IMR-90 (cell line): Measurements from ENCODE around the gene NOTCH2. TPM values are rescaled to one million over a fixed set of nuclear protein-coding genes. Genes with fewer than 3 reads are reported as not detected.

Experiments used
- ATAC-seq: fragments of 200-7000 bp; cut with Tn5 transposase; 2 replicates; pipeline ENCODE4 v1.9.1; 2020; ENCODE audit warnings: low read depth, mild to moderate bottlenecking, moderate library complexity
- BruUV-seq: library from RNA; stranded (reverse); fragments of 400-500 nt; replicated peaks from 2 replicates; lab custom pipeline; 2021; lab: Mats Ljungman, UMichigan
- CTCF ChIA-PET: fragments of 300-600 bp; formaldehyde crosslinking; extraction: SDS; loops from one replicate; lab custom pipeline; 2021; ENCODE audit warnings: antibody characterized with exemption; lab: Yijun Ruan, JAX
- POLR2A ChIA-PET: fragments of 300-600 bp; sonication (Branson Sonifier 250); formaldehyde crosslinking; loops from one replicate; lab custom pipeline; 2022; ENCODE audit warnings: antibody characterized with exemption; ENCODE audit not compliant: unreplicated experiment; lab: Charles Lee
- DNase-seq: peaks from one replicate; pipeline ENCODE4 v3.0.0; 2013
- H2AFZ ChIP-seq: replicated peaks from 2 replicates; pipeline ENCODE3; 2013; ENCODE audit warnings: low read length, mild to moderate bottlenecking; ENCODE audit not compliant: poor library complexity
- H2AK5ac ChIP-seq: 2 replicates; pipeline ENCODE4 v1.6.1; 2013; ENCODE audit warnings: low read depth, low read length, inconsistent platforms
- H2AK9ac ChIP-seq: replicated peaks from 2 replicates; pipeline ENCODE3; 2013; ENCODE audit warnings: mild to moderate bottlenecking, low read depth, low read length, moderate library complexity; ENCODE audit not compliant: poor library complexity
- H2BK120ac ChIP-seq: 2 replicates; pipeline ENCODE4 v1.6.1; 2013; ENCODE audit warnings: low read depth, low read length, inconsistent platforms
- H2BK15ac ChIP-seq: 3 replicates; pipeline ENCODE4 v1.6.1; 2013; ENCODE audit warnings: low read depth, low read length, inconsistent platforms
- H2BK20ac ChIP-seq: 2 replicates; pipeline ENCODE4 v1.6.1; 2013; ENCODE audit warnings: low read depth, mild to moderate bottlenecking, inconsistent platforms, low read length, moderate library complexity
- H2BK5ac ChIP-seq: 2 replicates; pipeline ENCODE4 v1.6.1; 2013; ENCODE audit warnings: mild to moderate bottlenecking, low read depth, low read length, inconsistent platforms; ENCODE audit not compliant: poor library complexity, severe bottlenecking
- H3K14ac ChIP-seq: replicated peaks from 2 replicates; pipeline ENCODE4 v1.6.1; 2013; ENCODE audit warnings: low read depth, low read length, inconsistent platforms
- H3K18ac ChIP-seq: 2 replicates; pipeline ENCODE4 v1.6.1; 2013; ENCODE audit warnings: low read depth, low read length, control low read depth
- H3K23ac ChIP-seq: 2 replicates; pipeline ENCODE4 v1.6.1; 2013; ENCODE audit warnings: low read depth, low read length, inconsistent platforms
- H3K27ac ChIP-seq: 2 replicates; pipeline ENCODE4 v1.5.1; 2013; ENCODE audit warnings: mild to moderate bottlenecking, control low read depth, low read length; ENCODE audit not compliant: insufficient read depth
- H3K27me3 ChIP-seq: 2 replicates; pipeline ENCODE4 v1.6.1; 2013; ENCODE audit warnings: low read length; ENCODE audit not compliant: control insufficient read depth, insufficient read depth
- H3K36me3 ChIP-seq: 2 replicates; pipeline ENCODE4 v1.6.1; 2013; ENCODE audit warnings: low read length, mixed read lengths; ENCODE audit not compliant: control insufficient read depth, insufficient read depth
- H3K4ac ChIP-seq: 2 replicates; pipeline ENCODE4 v1.6.1; 2013; ENCODE audit warnings: low read depth, low read length, inconsistent platforms
- H3K4me1 ChIP-seq: 2 replicates; pipeline ENCODE4 v1.6.1; 2013; ENCODE audit warnings: low read length, mixed read lengths; ENCODE audit not compliant: control insufficient read depth, insufficient read depth
- H3K4me2 ChIP-seq: 2 replicates; pipeline ENCODE4 v1.6.1; 2013; ENCODE audit warnings: low read depth, mild to moderate bottlenecking, control low read depth, low read length, moderate library complexity
- H3K4me3 ChIP-seq: 2 replicates; pipeline ENCODE4 v1.5.1; 2013; ENCODE audit warnings: low read depth, mild to moderate bottlenecking, control low read depth, low read length, moderate library complexity; ENCODE audit not compliant: insufficient read depth
- H3K56ac ChIP-seq: 2 replicates; pipeline ENCODE4 v1.6.1; 2013; ENCODE audit warnings: low read length, inconsistent platforms; ENCODE audit not compliant: insufficient read depth; ENCODE audit errors: extremely low read depth
- H3K79me1 ChIP-seq, 2 experiments: 2 replicates each; pipeline ENCODE4 v1.6.1; 2013; ENCODE audit warnings: low read length in 2 of 2, inconsistent platforms in 1 of 2, low read depth in 1 of 2
- H3K9ac ChIP-seq: 2 replicates; pipeline ENCODE4 v1.6.1; 2013; ENCODE audit warnings: low read depth, low read length, control low read depth
- H3K9me1 ChIP-seq: 2 replicates; pipeline ENCODE4 v1.6.1; 2013; ENCODE audit warnings: low read length, inconsistent platforms; ENCODE audit not compliant: insufficient read depth
- H3K9me3 ChIP-seq: 2 replicates; pipeline ENCODE4 v1.6.1; 2013; ENCODE audit warnings: low read length; ENCODE audit not compliant: control insufficient read depth, insufficient read depth
- H4K20me1 ChIP-seq: 2 replicates; pipeline ENCODE4 v1.6.1; 2013; ENCODE audit warnings: low read length, inconsistent platforms; ENCODE audit not compliant: insufficient read depth
- H4K5ac ChIP-seq: 2 replicates; pipeline ENCODE4 v1.6.1; 2013; ENCODE audit warnings: mild to moderate bottlenecking, low read depth, low read length, control low read depth
- H4K8ac ChIP-seq, 2 experiments: 2 replicates each; pipeline ENCODE4 v1.6.1; 2013; ENCODE audit warnings: low read depth in 2 of 2, low read length in 2 of 2, control low read depth in 1 of 2, inconsistent platforms in 1 of 2
- H4K91ac ChIP-seq: 2 replicates; pipeline ENCODE4 v1.6.1; 2013; ENCODE audit warnings: low read depth, low read length, inconsistent platforms; ENCODE audit not compliant: insufficient read depth
- BHLHE40 ChIP-seq: fragments of 150-350 bp; IDR thresholded peaks from 2 replicates; pipeline ENCODE4 v1.6.1; 2016; ENCODE audit warnings: mild to moderate bottlenecking, low read depth, low read length
- CEBPB ChIP-seq: IDR thresholded peaks from 2 replicates; pipeline ENCODE4 v1.6.1; 2012; ENCODE audit warnings: low read depth, low read length, improper control_type of control experiment
- CHD1 ChIP-seq: IDR thresholded peaks from 2 replicates; pipeline ENCODE4 v1.6.1; 2012; ENCODE audit warnings: low read depth, low read length, improper control_type of control experiment
- CTCF ChIP-seq: conservative IDR thresholded peaks from 2 replicates; pipeline ENCODE4 v1.5.1; 2012; ENCODE audit warnings: mild to moderate bottlenecking, low read depth, low read length, improper control_type of control experiment
- FOS ChIP-seq: fragments of 150-350 bp; IDR thresholded peaks from 2 replicates; pipeline ENCODE4 v1.6.1; 2016; ENCODE audit warnings: low read depth, low read length
- MAFK ChIP-seq: IDR thresholded peaks from 2 replicates; pipeline ENCODE4 v1.6.1; 2012; ENCODE audit warnings: low read depth, low read length, improper control_type of control experiment
- MAZ ChIP-seq: IDR thresholded peaks from 2 replicates; pipeline ENCODE4 v1.6.1; 2012; ENCODE audit warnings: low read depth, mild to moderate bottlenecking, low read length, improper control_type of control experiment, moderate library complexity, borderline replicate concordance
- MXI1 ChIP-seq: IDR thresholded peaks from 2 replicates; pipeline ENCODE4 v1.6.1; 2012; ENCODE audit warnings: low read depth, mild to moderate bottlenecking, low read length, moderate library complexity, borderline replicate concordance
- NFE2L2 ChIP-seq: fragments of 150-350 bp; IDR thresholded peaks from 2 replicates; pipeline ENCODE4 v1.6.1; 2016; ENCODE audit warnings: low read depth, mild to moderate bottlenecking, low read length
- POLR2A ChIP-seq: IDR thresholded peaks from 2 replicates; pipeline ENCODE4 v1.6.1; 2012; ENCODE audit warnings: mild to moderate bottlenecking, low read depth, low read length
- RAD21 ChIP-seq: IDR thresholded peaks from 2 replicates; pipeline ENCODE4 v1.6.1; 2012; ENCODE audit warnings: low read length, improper control_type of control experiment
- RCOR1 ChIP-seq: IDR thresholded peaks from 2 replicates; pipeline ENCODE4 v1.6.1; 2012; ENCODE audit warnings: mild to moderate bottlenecking, low read length, improper control_type of control experiment; ENCODE audit not compliant: insufficient replicate concordance
- SMC3 ChIP-seq: fragments of 150-350 bp; IDR thresholded peaks from 2 replicates; pipeline ENCODE4 v1.6.1; 2016; ENCODE audit warnings: low read depth, mild to moderate bottlenecking, antibody characterized with exemption, low read length, moderate library complexity
- WGBS, 2 experiments: methylation state at CpG; one replicate each; pipeline versions ENCODE4 v1.1.5 to v1.1.7; 2013; ENCODE audit warnings: missing lambda C conversion rate in 2 of 2; ENCODE audit not compliant: insufficient read length in 1 of 2; ENCODE audit errors: extremely low coverage in 2 of 2; 5-methylcytosine and 5-hydroxymethylcytosine counted together
- dilution Hi-C: fragments of 300-500 bp; cut with HindIII; formaldehyde crosslinking; loops from one replicate; pipeline ENCODE4 v1.14.3; 2018; ENCODE audit warnings: low sequenced_read_pairs; ENCODE audit not compliant: unreplicated experiment
- in situ Hi-C: fragments of 300-500 bp; cut with MboI; formaldehyde crosslinking; loops from 3 replicates; pipeline ENCODE4 v1.14.3; 2019; ENCODE audit warnings: low sequenced_read_pairs, inconsistent platforms, mixed read lengths
- intact Hi-C: fragments of 100-400 bp; cut with micrococcal nuclease; formaldehyde crosslinking; loops from 2 replicates; pipeline ENCODE4 v1.10.0; 2022
- polyA plus RNA-seq, 3 experiments: library from polyadenylated mRNA; depleted of rRNA; stranded (reverse); fragments of >200 nt; gene quantifications; 2 replicates each; pipeline ENCODE4 v1.2.3, GENCODE V29; 2012; ENCODE audit warnings: low replicate concordance in 1 of 3
- total RNA-seq: library from RNA; depleted of rRNA; stranded (reverse); fragments of >200 nt; gene quantifications from 2 replicates; pipeline ENCODE4 v1.2.3, GENCODE V29; 2012
- TF ChIP-seq, protein P1 (sequence below): fragments of 150-350 bp; IDR thresholded peaks from 2 replicates; pipeline ENCODE4 v1.6.1; 2017; ENCODE audit warnings: mild to moderate bottlenecking, antibody characterized with exemption, low read length, low read depth
- TF ChIP-seq, protein P2 (sequence below): fragments of 150-350 bp; IDR thresholded peaks from 2 replicates; pipeline ENCODE4 v1.6.1; 2016; ENCODE audit warnings: low read depth, mild to moderate bottlenecking, low read length, moderate library complexity, borderline replicate concordance

The NOTCH2 gene
- total and polyA plus RNA-seq, 2 of the 4 experiments (the other 2 are of a cell fraction): 40.4 to 131 TPM

DNA sequence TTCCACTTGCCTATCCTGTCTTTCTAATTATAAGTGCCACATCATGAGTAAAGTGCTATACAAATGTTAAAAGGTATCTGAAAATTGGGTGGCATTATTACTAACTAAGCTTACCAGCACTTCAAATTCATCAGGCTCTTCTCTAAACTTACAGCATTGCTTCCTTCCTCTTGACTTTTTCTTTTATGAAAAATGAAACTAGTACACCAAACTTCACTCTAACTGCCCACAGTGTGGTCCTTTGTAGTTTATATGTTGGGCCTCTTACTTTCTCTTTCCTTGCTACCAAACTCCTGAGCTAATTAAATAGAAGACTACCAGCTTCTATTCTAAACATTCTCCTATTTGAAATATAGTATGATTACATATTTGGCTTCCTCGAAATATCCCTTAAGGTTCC is 81.8 kb downstream of the NOTCH2 start:
- Histone ChIP-seq H3K36me3 (peaks cover 8% of the 10 kb centered on the region), H3K14ac (peak overlapping the region; percentile 95; the same call in 1 of the 2 replicates)
- BruUV-seq: no TSS peak
- TF ChIP-seq BHLHE40: no peak
- TF ChIP-seq, protein P1, sequence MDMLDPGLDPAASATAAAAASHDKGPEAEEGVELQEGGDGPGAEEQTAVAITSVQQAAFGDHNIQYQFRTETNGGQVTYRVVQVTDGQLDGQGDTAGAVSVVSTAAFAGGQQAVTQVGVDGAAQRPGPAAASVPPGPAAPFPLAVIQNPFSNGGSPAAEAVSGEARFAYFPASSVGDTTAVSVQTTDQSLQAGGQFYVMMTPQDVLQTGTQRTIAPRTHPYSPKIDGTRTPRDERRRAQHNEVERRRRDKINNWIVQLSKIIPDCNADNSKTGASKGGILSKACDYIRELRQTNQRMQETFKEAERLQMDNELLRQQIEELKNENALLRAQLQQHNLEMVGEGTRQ: no peak
- no peak for TF ChIP-seq RCOR1
- TF ChIP-seq CEBPB: no peak
- no peak for TF ChIP-seq CTCF
- TF ChIP-seq RAD21: no peak
- TF ChIP-seq, protein P2, sequence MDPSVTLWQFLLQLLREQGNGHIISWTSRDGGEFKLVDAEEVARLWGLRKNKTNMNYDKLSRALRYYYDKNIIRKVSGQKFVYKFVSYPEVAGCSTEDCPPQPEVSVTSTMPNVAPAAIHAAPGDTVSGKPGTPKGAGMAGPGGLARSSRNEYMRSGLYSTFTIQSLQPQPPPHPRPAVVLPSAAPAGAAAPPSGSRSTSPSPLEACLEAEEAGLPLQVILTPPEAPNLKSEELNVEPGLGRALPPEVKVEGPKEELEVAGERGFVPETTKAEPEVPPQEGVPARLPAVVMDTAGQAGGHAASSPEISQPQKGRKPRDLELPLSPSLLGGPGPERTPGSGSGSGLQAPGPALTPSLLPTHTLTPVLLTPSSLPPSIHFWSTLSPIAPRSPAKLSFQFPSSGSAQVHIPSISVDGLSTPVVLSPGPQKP: no peak
- TF ChIP-seq SMC3: no peak
- TF ChIP-seq POLR2A: no peak
- no peak for TF ChIP-seq MAZ
- no peak for TF ChIP-seq NFE2L2
- TF ChIP-seq CHD1: no peak
- TF ChIP-seq MXI1: no peak
- TF ChIP-seq FOS: no peak
- TF ChIP-seq MAFK: no peak

More for the DNA sequence above, 81.8 kb downstream of the NOTCH2 start:
- Histone ChIP-seq H3K27ac (0 out of 2 replicates have a peak overlapping the region, but pooled peaks have one; percentile 44), H2BK15ac (peak overlapping the region; percentile 89; the same call in 1 of the 3 replicates), H3K4ac (peak overlapping the region; percentile 84; the same call in 1 of the 2 replicates), H3K9ac (no peak overlapping the region; the same call in 1 of the 2 replicates), H3K79me1 (peaks cover 22 to 36% of the 10 kb centered on the region in 2 experiments), H2AFZ (no peak overlapping the region), H2BK20ac (peak overlapping the region; percentile 12; the same call in 1 of the 2 replicates), H3K9me1 (peaks cover 7% of the 10 kb centered on the region), H4K20me1 (peaks cover 8% of the 10 kb centered on the region; the same call in 1 of the 2 replicates), H3K23ac (peak overlapping the region; percentile 76; the same call in 1 of the 2 replicates), H3K4me3 (no peak overlapping the region), H3K27me3 (no peaks in the 10 kb centered on the region), H4K8ac (peak overlapping the region in 1 of 2 experiments; percentile 72; a peak in 1 of 4 replicates), H3K9me3 (no peaks in the 10 kb centered on the region), H3K56ac (no peak overlapping the region), H4K91ac (peak overlapping the region; percentile 13; the same call in 1 of the 2 replicates), H3K4me1 (peaks cover 13% of the 10 kb centered on the region), H3K18ac (peak overlapping the region; percentile 67; the same call in 1 of the 2 replicates), H4K5ac (0 out of 2 replicates have a peak overlapping the region, but pooled peaks have one; percentile 20), H2AK9ac (no peak overlapping the region), H3K4me2 (peak overlapping the region; percentile 47; the same call in 1 of the 2 replicates), H2BK5ac (peak overlapping the region; percentile 6), H2BK120ac (no peak overlapping the region; the same call in 1 of the 2 replicates), H2AK5ac (peak overlapping the region; percentile 99; the same call in 1 of the 2 replicates)
- ChIA-PET CTCF (interaction anchor here (1.2 kb wide), 1 partner anchor 20 kb away, joined by 3 read pairs; no protein-coding TSS in a partner anchor), POLR2A (no interaction called here)
- dilution Hi-C loops: no loop called here
- in situ Hi-C loops: no loop called here
- no CpG with 5 or more reads among the region's 1 CpG for whole genome bisulfite sequencing, 2 experiments
- no peak for ATAC-seq
- intact Hi-C loops: no loop called here
- DNase-seq: no peak
